HG03575 (cell line): ENCODE measurements around the gene WFDC10B.
"Not testable (repeated sequence)": the region's sequence is repeated elsewhere in the genome, so short reads cannot be mapped to it uniquely, and the experiment has no call there.

Source experiments
- ATAC-seq: cut with Tn5 transposase; IDR thresholded peaks from one replicate; pipeline ENCODE4 v1.9.1; 2021; ENCODE audit not compliant: unreplicated experiment, insufficient number of reproducible peaks, low FRiP score; ENCODE audit errors: extremely low read depth

WFDC10B gene

GRCh38 chr20:45651726-45652125 lies 53.1 kb downstream of the WFDC10B start:
- ATAC-seq, result not testable (repeated sequence)

DNA sequence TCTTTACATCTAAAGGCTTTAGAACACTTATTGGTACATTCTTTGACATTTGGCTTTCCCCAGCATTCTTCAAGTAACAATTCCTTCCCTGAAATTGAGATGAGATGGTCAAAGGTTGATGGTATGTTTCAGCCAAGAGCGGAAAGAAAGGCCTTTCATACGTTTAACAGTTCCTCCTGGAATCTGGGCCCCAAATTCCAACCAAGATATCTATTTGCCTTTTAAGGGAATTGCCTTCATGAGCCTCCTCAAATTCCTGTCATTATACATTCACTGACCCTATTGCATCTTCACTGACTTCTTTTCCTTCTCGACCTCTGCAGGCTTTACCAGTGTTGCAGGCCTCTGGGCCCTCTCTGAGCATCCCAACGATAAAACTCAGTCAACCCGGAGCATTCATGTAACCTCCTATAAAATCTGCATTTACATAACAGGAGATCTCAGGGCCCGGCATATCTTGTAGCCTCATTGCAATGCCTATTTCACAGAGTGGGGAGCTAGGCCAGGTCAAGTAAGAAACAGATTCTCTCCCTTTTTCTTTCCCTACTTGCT lies 55.4 kb downstream of the WFDC10B start:
- no peak for ATAC-seq

- ATAC-seq, result no peak
Measured at GRCh38 chr20:45647441-45648050, 57.3 kb downstream of the WFDC10B start.

GRCh38 chr20:45646875-45647274 lies 57.9 kb downstream of the WFDC10B start:
- no peak for ATAC-seq

DNA sequence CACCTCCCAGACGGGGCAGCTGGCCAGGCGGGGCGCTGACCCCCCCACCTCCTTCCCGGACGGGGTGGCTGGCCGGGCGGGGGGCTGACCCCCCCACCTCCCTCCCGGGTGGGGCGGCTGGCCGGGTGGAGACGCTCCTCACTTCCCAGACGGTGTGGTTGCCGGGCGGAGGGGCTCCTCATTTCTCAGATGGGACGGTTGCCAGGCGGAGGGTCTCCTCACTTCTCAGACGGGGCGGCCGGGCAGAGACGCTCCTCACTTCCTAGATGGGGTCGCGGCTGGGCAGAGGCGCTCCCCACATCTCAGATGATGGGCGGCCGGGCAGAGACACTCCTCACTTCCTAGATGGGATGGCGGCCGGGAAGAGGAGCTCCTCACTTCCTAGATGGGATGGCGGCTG lies 59.0 kb downstream of the WFDC10B start:
- ATAC-seq, result not testable (repeated sequence)

DNA sequence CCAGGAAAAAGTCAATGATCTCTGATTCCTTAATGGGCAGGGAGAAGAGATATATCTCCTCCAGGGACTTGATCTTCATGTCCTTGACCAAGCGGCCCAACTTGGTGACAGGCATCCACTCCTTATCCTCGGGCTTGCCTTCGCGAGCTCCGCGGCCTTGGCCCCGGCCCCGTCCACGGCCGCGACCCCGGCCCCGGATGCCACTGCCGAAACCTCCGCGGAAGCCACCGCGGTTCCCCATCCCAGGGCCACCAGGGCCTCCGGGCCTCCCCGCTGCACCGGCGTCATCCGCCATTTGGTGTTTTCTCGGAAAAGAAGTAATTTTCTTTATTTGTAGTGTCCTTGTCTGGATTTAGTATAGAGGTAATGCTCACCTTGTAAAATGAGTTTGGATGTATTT lies 63.7 kb downstream of the WFDC10B start:
- ATAC-seq, result not testable (repeated sequence)

GRCh38 chr20:45639687-45640086 lies 65.1 kb downstream of the WFDC10B start:
- ATAC-seq, result no peak

- ATAC-seq, result no peak
Measured at GRCh38 chr20:45636513-45636912, 68.3 kb downstream of the WFDC10B start.
